MG63 (cell line): Measurements from ENCODE around the gene NEBL. TPM values are rescaled to one million over a fixed set of nuclear protein-coding genes. Genes with fewer than 3 reads are reported as not detected.

ENCODE experiments used
- DNase-seq: peaks from one replicate; pipeline ENCODE4 v3.0.0-alpha.2; 2020
- H3K27me3 ChIP-seq: fragments of 250-450 bp; sonication (Bioruptor Pico); 2 replicates; pipeline ENCODE4 v1.5.1; 2020; ENCODE audit warnings: mild to moderate bottlenecking, moderate library complexity
- H3K36me3 ChIP-seq: fragments of 250-450 bp; sonication (Bioruptor Pico); 2 replicates; pipeline ENCODE4 v1.5.1; 2020; ENCODE audit warnings: mild to moderate bottlenecking, moderate library complexity
- H3K4me3 ChIP-seq: fragments of 250-450 bp; sonication (Bioruptor Pico); 2 replicates; pipeline ENCODE4 v1.5.1; 2020; ENCODE audit warnings: mild to moderate bottlenecking, moderate library complexity
- H3K9me3 ChIP-seq: fragments of 250-450 bp; sonication (Bioruptor Pico); 2 replicates; pipeline ENCODE4 v1.5.1; 2020; ENCODE audit warnings: mild to moderate bottlenecking, moderate library complexity
- total RNA-seq: library from RNA; depleted of rRNA; stranded (reverse); fragments of >200 nt; shearing (Covaris generic); gene quantifications from 2 replicates; pipeline ENCODE4 v1.2.3, GENCODE V29; 2014; ENCODE audit warnings: low replicate concordance

Gene NEBL
- total RNA-seq, 1 experiment from 2014 or later: 0.03 TPM

DNA sequence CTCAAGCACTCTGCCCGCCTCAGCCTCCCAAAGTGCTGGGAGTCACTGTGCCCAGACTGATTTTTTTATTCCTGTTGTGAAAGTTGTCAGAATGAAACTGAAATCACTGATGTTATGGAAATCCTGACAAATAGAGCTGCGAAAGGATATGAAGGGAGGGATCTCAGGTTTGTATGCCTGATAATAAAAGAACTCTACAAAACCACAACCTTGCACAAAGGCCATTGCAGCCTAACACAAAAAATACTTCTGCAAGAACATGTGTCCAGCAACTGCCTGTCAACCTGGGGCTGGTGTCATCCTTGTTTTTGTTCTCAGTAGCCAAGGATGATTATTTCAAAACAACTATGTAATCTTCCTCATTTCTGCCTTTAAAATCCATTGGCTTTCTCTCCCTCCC is 126.1 kb downstream of the NEBL start:
- H3K4me3 ChIP-seq: no peak overlapping the region
- no peaks in the 10 kb centered on the region for H3K36me3 ChIP-seq
- H3K27me3 ChIP-seq: no peaks in the 10 kb centered on the region
- no peaks in the 10 kb centered on the region for H3K9me3 ChIP-seq
- no peak for DNase-seq

DNA sequence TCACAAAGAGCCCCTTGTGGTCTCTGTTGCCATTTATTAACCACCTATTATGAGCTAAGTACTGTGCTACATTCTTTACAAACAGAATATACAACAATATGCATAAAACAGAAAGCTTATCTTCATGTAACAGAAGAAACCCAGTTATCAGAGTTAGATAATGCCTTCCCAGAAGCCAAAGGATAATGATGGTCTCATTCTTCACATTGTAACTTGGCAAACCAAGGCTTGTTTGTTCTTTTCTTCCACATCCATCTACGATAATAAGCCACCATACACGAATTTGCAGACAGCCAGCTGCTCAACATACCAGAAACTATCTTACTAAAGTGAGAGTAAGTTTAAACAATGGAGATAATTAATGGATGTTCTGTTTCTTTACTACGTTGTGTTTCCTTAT is 127.6 kb downstream of the NEBL start:
- Histone ChIP-seq H3K27me3 (no peaks in the 10 kb centered on the region), H3K9me3 (no peaks in the 10 kb centered on the region), H3K36me3 (no peaks in the 10 kb centered on the region), H3K4me3 (no peak overlapping the region)
- DNase-seq: no peak

DNA sequence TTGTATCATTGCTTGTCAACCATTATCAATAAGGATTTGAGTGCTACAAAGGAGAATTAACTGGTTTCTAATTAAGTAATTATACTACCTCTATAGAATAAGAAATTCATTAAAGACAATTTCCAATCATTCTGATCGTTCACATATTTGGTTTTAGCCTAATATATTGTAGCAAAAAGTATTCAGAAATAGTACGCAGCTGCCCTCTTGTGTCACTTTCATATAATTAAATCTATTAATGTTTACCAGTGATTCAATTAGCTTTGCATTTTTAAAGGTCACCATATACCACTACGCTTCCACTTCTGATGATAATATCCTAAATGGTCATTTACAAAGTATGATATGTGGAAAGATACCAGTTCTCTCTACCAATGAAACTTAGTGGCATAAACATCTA is 128.3 kb downstream of the NEBL start:
- no peak overlapping the region for H3K4me3 ChIP-seq
- H3K36me3 ChIP-seq: no peaks in the 10 kb centered on the region

GRCh38 chr10:20767028-20767427 is 130.1 kb downstream of the NEBL start:
- DNase-seq: peak; percentile 24
- Histone ChIP-seq H3K36me3 (no peaks in the 10 kb centered on the region), H3K9me3 (no peaks in the 10 kb centered on the region), H3K4me3 (no peak overlapping the region), H3K27me3 (no peaks in the 10 kb centered on the region)

More for the DNA sequence above, 128.3 kb downstream of the NEBL start:
- Histone ChIP-seq H3K27me3 (no peaks in the 10 kb centered on the region), H3K9me3 (no peaks in the 10 kb centered on the region)
- DNase-seq: no peak

GRCh38 chr10:20765066-20765465 is 132.0 kb downstream of the NEBL start:
- Histone ChIP-seq H3K36me3 (no peaks in the 10 kb centered on the region), H3K27me3 (no peaks in the 10 kb centered on the region), H3K4me3 (no peak overlapping the region), H3K9me3 (no peaks in the 10 kb centered on the region)
- no peak for DNase-seq

DNA sequence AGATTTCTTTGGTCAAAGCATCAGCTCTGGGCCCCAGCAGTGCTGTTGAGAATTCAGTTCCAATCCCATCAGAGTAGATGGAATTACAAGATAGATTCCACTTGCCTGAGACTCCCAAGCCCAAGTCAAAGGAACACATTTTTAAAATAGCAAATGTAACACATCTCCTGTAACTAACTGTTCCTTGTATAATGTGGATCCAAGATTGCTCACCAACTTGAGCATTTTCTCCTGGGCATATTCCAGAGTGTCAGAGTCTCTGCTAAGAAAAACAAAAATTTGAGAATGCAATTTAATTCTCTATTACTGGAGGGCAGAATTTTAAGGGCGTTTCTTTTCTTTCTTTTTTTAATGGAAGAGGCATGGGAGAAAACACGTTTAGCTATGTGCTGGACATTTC is 136.7 kb downstream of the NEBL start:
- Histone ChIP-seq H3K36me3 (no peaks in the 10 kb centered on the region), H3K9me3 (no peaks in the 10 kb centered on the region), H3K4me3 (no peak overlapping the region), H3K27me3 (no peaks in the 10 kb centered on the region)
- no peak for DNase-seq

- H3K9me3 ChIP-seq: peaks cover 8% of the 10 kb centered on the region
- no peaks in the 10 kb centered on the region for H3K27me3 ChIP-seq
- no peaks in the 10 kb centered on the region for H3K36me3 ChIP-seq
- no peak overlapping the region for H3K4me3 ChIP-seq
- DNase-seq: no peak
These were observed 148.6 kb downstream of the NEBL start for GRCh38 chr10:20748551-20748950.

- no peak for DNase-seq
- H3K4me3 ChIP-seq: no peak overlapping the region
- no peaks in the 10 kb centered on the region for H3K27me3 ChIP-seq
- peaks cover 8% of the 10 kb centered on the region for H3K9me3 ChIP-seq
- H3K36me3 ChIP-seq: no peaks in the 10 kb centered on the region
These were observed 149.3 kb downstream of the NEBL start for GRCh38 chr10:20747782-20748181.

DNA sequence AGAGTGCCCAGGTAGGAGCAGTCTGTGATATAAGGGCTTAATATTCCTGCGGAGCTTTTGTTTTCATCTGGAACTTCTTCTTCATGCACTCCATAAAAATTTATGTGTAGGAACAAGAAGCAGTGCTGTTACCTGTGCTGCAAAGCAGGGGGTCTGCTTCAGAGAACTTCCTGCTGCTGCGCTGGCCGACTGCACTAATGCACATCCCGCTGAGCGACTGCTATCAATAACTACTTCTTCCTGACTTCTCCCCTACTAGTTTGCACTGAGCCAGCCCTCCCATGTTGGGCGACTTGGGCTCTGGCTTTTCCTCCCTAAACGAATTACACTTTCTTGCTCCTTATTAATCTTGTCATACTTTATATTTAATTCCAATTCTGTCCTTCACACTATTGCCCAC is 150.3 kb downstream of the NEBL start:
- H3K27me3 ChIP-seq: no peaks in the 10 kb centered on the region
- H3K4me3 ChIP-seq: no peak overlapping the region
- no peak for DNase-seq
- H3K36me3 ChIP-seq: no peaks in the 10 kb centered on the region
- H3K9me3 ChIP-seq: peaks cover 8% of the 10 kb centered on the region

- Histone ChIP-seq H3K4me3 (no peak overlapping the region), H3K9me3 (peaks cover 6% of the 10 kb centered on the region), H3K36me3 (no peaks in the 10 kb centered on the region), H3K27me3 (no peaks in the 10 kb centered on the region)
- no peak for DNase-seq
These were observed 151.3 kb downstream of the NEBL start for GRCh38 chr10:20745556-20746375.

DNA sequence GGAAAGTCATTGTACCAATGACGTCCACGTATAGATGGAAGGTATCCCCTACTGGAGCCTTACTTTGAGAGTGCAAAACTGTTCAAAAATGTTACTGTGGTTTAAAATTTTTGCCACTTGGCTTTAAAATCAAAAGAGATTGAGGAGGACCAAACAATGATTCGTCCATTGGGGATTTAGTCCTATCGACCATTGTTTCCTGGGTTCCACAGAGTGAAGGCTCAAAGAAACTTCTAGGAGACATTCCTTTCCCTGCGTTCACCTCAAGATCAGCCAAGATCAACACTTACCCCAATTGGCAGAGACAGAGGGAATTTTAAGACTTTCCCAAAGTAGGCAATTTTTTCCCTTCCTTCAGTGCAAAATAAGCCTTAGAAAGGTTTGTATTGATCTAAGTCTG is 152.3 kb downstream of the NEBL start:
- no peaks in the 10 kb centered on the region for H3K36me3 ChIP-seq
- no peaks in the 10 kb centered on the region for H3K27me3 ChIP-seq
- peak; percentile 1 for DNase-seq
- H3K4me3 ChIP-seq: no peak overlapping the region
- H3K9me3 ChIP-seq: no peaks in the 10 kb centered on the region

DNA sequence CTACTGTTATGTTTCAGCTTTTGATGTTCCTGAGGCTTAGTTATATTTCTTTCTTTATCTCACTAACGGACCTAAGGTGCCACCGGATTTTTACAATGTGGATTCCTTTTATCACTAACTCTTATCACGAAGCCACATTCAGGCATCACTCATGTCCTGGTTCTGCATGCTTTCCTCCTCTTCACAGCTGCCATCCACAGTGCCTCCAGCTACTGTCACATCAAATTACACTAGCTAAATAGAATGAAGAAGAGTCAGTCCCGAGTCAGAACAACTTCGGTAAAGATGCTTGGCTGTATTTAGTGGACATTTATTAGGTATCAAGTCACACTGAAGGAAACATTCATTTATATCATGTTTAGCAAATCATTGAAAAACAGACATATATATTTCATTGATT is 153.2 kb downstream of the NEBL start:
- DNase-seq: no peak
- no peaks in the 10 kb centered on the region for H3K9me3 ChIP-seq
- no peak overlapping the region for H3K4me3 ChIP-seq
- no peaks in the 10 kb centered on the region for H3K27me3 ChIP-seq
- no peaks in the 10 kb centered on the region for H3K36me3 ChIP-seq

- DNase-seq: no peak
- Histone ChIP-seq H3K36me3 (no peaks in the 10 kb centered on the region), H3K9me3 (no peaks in the 10 kb centered on the region), H3K27me3 (no peaks in the 10 kb centered on the region), H3K4me3 (no peak overlapping the region)
These were observed 154.2 kb downstream of the NEBL start for GRCh38 chr10:20742737-20743541.

GRCh38 chr10:20740120-20740519 is 157.0 kb downstream of the NEBL start:
- H3K9me3 ChIP-seq: no peaks in the 10 kb centered on the region
- DNase-seq: no peak
- no peaks in the 10 kb centered on the region for H3K27me3 ChIP-seq
- H3K36me3 ChIP-seq: no peaks in the 10 kb centered on the region
- H3K4me3 ChIP-seq: no peak overlapping the region

- H3K4me3 ChIP-seq: no peak overlapping the region
- no peak for DNase-seq
These were observed 160.0 kb downstream of the NEBL start for GRCh38 chr10:20737107-20737506.

More at GRCh38 chr10:20737107-20737506, 160.0 kb downstream of the NEBL start:
- no peaks in the 10 kb centered on the region for H3K9me3 ChIP-seq
- H3K27me3 ChIP-seq: no peaks in the 10 kb centered on the region
- H3K36me3 ChIP-seq: no peaks in the 10 kb centered on the region
